IPS DF 19.7 (cell line): ENCODE measurements around the gene SUN1.

ENCODE experiments used
- DNase-seq: peaks from one replicate; pipeline ENCODE4 v3.0.0-alpha.2; 2013; ENCODE audit warnings: low read depth, low spot score

SUN1 gene

DNA sequence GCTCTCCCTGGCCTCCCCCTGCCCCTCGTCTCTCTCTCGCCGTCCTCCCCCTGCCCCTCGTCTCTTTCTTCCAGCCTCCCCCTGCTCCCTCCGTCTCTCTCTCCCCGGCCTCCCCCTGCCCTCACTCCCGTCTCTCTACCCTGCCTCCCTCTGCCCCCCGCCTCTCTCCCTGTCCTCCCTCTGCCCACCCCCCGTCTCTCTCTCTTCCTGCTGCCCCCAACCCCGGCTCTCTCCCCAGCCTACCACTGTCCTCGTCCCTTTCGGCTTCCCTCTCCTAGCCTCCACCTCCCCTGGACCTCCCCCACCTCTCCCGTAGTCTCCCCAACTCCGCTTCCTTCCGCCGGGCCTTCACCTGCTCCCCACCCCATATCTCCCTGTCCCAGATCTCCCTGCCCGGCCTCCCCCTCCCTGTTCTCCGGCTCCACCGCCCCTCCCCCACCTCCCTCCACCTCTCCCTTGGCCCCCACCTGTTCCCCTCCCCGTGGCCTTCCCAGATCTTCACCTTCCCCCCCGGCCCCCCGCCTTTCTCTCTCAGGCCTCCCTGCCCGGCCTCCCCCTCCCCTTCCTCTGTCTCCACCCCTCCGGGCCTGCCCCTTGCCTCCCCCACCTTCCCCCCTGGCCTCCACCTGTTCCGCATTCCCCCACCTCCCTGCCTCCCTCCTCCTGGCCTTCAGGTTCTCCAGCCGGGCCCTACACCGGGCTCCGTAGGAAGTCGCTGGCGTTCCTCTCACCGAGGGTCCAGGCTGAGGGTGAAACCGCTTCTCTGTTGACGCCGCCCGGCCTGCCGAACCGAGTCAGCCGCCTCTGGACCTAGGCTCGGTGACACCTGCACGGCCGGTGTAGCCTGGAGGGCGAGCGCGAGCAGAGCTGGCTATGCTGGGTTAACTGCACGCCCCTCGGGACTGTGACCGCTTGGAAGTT, 45.3 kb downstream of the SUN1 start:
- no peak for DNase-seq

DNA sequence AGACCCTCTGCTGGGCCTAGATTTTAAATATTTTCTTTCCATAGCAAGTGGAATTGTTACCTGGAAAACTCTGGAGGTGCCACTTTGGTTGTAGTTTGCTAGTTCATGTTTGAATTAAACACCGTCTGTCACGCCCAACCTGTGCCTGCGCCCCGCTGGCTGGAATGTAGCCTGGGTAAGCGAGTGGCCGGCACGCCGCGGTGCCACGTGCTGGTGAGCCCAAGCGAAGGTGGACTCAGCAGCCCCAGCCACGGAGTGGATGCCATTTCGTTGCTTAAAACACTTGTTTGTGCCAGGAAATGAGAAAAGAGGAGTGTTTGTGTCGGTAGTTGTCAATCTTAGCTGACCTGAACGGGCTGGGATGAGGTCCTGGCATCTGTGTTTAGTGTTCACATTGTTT, 46.8 kb downstream of the SUN1 start:
- DNase-seq = no peak

DNA sequence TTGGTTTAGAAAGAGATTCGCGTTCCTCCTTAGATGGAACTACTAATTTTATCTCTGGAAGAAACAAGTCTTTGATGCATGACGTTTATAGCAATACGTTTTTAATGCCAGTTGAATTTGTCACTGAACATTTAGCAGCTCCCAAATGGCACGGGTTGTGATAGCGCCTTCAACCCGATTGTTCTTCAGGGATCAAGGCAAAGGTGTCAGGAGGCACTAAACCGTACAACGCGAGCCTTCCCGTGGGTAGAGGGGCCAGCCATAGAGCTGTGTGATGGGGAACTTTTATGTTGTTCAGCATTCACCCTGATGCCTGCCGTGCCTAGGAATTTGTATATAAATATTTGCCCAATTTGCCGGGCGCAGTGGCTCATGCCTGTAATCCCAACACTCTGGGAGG, 47.4 kb downstream of the SUN1 start:
- no peak for DNase-seq

- no peak for DNase-seq
These were observed 48.2 kb downstream of the SUN1 start for GRCh38 chr7:880450-880849.

DNA sequence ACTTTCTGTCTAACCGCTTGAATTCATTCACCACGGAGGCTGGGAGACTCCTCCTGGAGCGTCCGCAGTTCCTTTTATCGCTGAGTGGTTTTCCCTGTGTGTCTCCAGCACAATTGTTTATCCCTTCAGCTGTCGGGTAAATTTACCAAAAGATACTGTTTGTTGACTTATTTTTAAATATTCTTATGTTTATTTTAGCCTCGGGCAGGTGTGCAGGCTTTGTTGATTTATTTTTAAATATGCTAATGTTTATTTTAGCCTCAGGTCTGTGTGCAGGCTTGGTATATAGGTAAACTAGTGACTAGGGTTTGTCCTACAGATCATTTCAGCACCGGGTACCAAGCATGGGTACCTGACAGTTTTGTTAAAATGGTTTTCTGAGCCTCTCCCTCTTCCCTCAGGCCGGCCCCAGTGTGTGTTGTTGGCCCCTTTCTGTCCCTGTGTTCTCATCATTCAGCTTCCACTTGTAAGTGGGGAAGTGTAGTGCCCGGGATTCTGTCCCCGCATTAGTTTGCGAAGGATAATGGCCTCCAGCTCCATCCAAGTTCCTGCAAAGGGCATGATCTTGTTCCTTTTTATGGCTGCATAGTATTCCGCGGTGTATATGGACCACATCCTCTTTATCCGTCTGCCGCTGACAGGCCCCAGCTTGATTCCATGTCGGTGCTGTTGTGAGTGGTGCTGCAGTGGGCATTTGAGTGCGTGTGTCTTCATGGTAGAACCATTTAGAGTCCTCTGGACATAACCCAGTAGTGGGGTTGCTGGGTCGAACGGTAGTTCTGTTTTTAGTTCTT, 49.4 kb downstream of the SUN1 start:
- no peak for DNase-seq

DNA sequence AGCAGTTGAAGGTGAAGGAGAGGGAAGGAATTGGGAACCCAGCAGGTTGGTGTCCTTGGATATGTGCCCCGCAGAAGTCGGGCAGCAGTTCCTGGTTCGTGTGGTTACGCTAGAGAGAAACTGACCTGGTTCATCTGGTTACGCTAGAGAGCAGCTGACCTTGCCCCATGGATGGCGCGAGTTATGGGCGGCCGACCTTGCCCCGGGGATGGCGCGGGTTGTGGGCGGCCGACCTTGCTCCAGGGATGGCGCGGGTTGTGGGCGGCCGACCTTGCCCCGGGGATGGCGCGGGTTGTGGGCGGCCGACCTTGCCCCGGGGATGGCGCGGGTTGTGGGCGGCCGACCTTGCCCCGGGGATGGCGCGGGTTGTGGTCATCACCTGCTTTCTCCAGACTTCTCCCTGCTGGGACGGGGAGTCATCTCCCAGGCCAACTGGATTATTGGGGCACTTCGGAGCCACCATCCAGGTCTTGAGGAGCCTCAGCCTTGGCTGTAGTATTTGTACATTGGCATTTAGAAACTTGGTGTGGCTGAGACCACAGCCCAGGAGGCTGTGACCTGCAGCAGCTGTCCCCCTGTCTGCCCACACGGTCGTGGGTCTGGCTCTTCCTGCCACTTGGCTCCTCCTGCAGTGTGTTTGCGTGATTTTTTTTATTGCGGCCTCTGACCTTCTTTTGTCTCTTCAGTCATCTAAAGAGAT, 50.2 kb downstream of the SUN1 start:
- DNase-seq = no peak

GRCh38 chr7:883055-884021, 51.1 kb downstream of the SUN1 start:
- no peak for DNase-seq

GRCh38 chr7:884191-885003, 52.1 kb downstream of the SUN1 start:
- no peak for DNase-seq

DNA sequence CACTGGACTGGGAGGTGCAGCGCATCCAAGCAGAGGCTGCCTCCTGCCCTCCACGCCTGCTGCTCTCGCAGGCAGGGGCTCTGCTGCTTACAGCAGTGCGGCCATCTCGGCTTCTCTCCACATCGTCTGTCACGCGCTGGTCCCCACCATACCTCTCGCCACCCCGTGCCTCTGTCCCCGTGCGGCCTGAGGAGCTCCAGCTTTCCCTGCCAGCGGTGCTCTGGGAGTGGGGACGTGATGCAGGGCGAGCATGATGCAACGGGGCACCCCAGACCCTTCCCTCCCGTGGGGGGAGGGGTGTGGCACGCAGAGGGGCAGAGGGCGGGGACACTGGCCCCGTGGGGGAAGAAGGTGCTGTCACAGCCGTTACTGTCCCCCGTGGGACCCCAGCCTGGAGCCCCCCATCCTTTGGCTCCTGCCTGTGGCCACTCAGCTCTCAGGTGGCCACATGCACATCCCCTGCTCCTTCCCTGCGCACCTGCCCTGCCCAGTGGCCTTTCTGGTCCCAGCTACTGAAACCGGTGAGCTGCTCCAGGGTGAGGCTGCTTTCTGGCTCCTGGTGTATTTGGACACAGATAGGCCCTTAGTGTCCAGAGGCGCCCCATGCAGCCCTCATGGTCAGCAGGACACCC, 53.1 kb downstream of the SUN1 start:
- DNase-seq = no peak

GRCh38 chr7:885893-886625, 53.8 kb downstream of the SUN1 start:
- DNase-seq = no peak

- no peak for DNase-seq
These were observed 54.6 kb downstream of the SUN1 start for GRCh38 chr7:886626-887487.

GRCh38 chr7:887488-887820, 55.2 kb downstream of the SUN1 start:
- no peak for DNase-seq

GRCh38 chr7:888081-889024, 56.1 kb downstream of the SUN1 start:
- no peak for DNase-seq

- no peak for DNase-seq
These were observed 56.7 kb downstream of the SUN1 start for GRCh38 chr7:889025-889390.

DNA sequence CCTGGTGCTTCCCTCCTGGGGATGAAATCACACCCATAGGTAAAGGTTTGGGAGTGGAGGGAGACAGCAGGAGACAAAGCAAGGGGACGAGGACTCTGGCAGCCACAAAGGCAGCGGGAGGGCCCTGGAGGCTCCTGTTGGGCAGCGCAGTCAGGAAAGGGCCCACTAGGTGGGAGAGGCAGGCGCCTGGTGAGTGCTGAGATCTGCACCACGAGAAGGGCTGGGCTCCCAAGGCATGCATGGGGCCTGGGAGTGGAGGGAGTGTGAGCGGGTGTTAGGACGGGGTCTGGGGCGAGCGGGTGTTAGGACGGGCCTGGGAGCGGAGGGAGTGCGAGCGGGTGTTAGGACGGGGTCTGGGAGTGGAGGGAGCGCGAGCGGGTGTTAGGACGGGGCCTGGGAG, 57.1 kb downstream of the SUN1 start:
- DNase-seq = no peak

GRCh38 chr7:890868-891267, 58.6 kb downstream of the SUN1 start:
- DNase-seq = no peak

GRCh38 chr7:891291-891690, 59.0 kb downstream of the SUN1 start:
- DNase-seq = no peak
